ENCODE measurements around the gene C12orf76.
"Not testable (repeated sequence)": the region's sequence is repeated elsewhere in the genome, so short reads cannot be mapped to it uniquely, and the experiment has no call there.

The C12orf76 gene

GRCh38 chr12:110020956-110021355, 27.4 kb downstream of the C12orf76 start:
- no peak for DNase-seq

- DNase-seq, result no peak
Observed at GRCh38 chr12:110015132-110015531, 33.2 kb downstream of the C12orf76 start.

- no peak for DNase-seq
Observed at GRCh38 chr12:110012659-110013058, 35.7 kb downstream of the C12orf76 start.

- no peak for DNase-seq
Observed at GRCh38 chr12:110012137-110012536, 36.2 kb downstream of the C12orf76 start.

- no peak for DNase-seq
Observed at GRCh38 chr12:110010853-110011723, 37.2 kb downstream of the C12orf76 start.

GRCh38 chr12:110008681-110009398, 39.5 kb downstream of the C12orf76 start:
- not testable (repeated sequence) for DNase-seq

GRCh38 chr12:110007881-110008280, 40.4 kb downstream of the C12orf76 start:
- DNase-seq, result no peak

GRCh38 chr12:110006115-110006514, 42.2 kb downstream of the C12orf76 start:
- DNase-seq, result no peak

- DNase-seq, result no peak
Observed at GRCh38 chr12:110005319-110005973, 42.9 kb downstream of the C12orf76 start.

GRCh38 chr12:110004598-110004997, 43.7 kb downstream of the C12orf76 start:
- DNase-seq, result no peak

- no peak for DNase-seq
Observed at GRCh38 chr12:110002676-110003515, 45.4 kb downstream of the C12orf76 start.

- no peak for DNase-seq
Observed at GRCh38 chr12:110001596-110001995, 46.7 kb downstream of the C12orf76 start.

- DNase-seq, result peak; percentile 33
Observed at GRCh38 chr12:109999983-110000505, 48.3 kb downstream of the C12orf76 start.

- no peak for DNase-seq
Observed at GRCh38 chr12:109999649-109999971, 48.7 kb downstream of the C12orf76 start.

- peak; percentile 85 for DNase-seq
Observed at GRCh38 chr12:109998904-109999648, 49.2 kb downstream of the C12orf76 start, which contains the start of gene ANKRD13A. TSS of gene ANKRD13A (plus strand) at chr12:109999430. CDS start at chr12:109999689, 259 bp downstream.

- no peak for DNase-seq
Observed at GRCh38 chr12:109998241-109998903, 50.0 kb downstream of the C12orf76 start.

- no peak for DNase-seq
Observed at GRCh38 chr12:109997393-109997792, 50.9 kb downstream of the C12orf76 start.

- no peak for DNase-seq
Observed at GRCh38 chr12:109996483-109996853, 51.9 kb downstream of the C12orf76 start.

- DNase-seq, result peak; percentile 90
Observed at GRCh38 chr12:109995686-109996482, 52.4 kb downstream of the C12orf76 start, which contains the start of gene GIT2. TSS of gene GIT2 (minus strand) at chr12:109996368. CDS start at chr12:109996224, 144 bp downstream.

GRCh38 chr12:109995361-109995685, 53.0 kb downstream of the C12orf76 start:
- no peak for DNase-seq

Measured in activated T-cell treated with anti-CD3 and anti-CD28 coated beads, Interleukin-2, amount 50 U/mL, for 1 hour (primary cell).